NCI-H510A treated with DMSO at 0.1 percent for 48 hours (cell line): ENCODE measurements around the gene PHF21A.
A peak's percentile ranks its signal among the peaks of the same experiment; 100 is the strongest.

Experiments
- DNase-seq: peaks from one replicate; lab custom pipeline; 2025; lab: John Stamatoyannopoulos, UW

The PHF21A gene

GRCh38 chr11:46121301-46121723 is at the start of gene PHF21A:
Gene PHF21A (minus strand): TSS chr11:46121454. CDS start chr11:46084219, 37,235 bp downstream.
- DNase-seq: peak; percentile 28

- no peak for DNase-seq
These were observed 49.5 kb upstream of the PHF21A start for GRCh38 chr11:46170797-46171196.

GRCh38 chr11:46162700-46163099 is 41.4 kb upstream of the PHF21A start:
- no peak for DNase-seq

- no peak for DNase-seq
These were observed 39.9 kb upstream of the PHF21A start for GRCh38 chr11:46161201-46161600.

- no peak for DNase-seq
These were observed 38.8 kb upstream of the PHF21A start for GRCh38 chr11:46160100-46160499.

GRCh38 chr11:46159680-46160079 is 38.4 kb upstream of the PHF21A start:
- no peak for DNase-seq

- no peak for DNase-seq
These were observed 28.6 kb upstream of the PHF21A start for GRCh38 chr11:46149826-46150225.

- DNase-seq: no peak
These were observed 28.1 kb upstream of the PHF21A start for GRCh38 chr11:46149342-46149741.

- DNase-seq: no peak
These were observed 23.5 kb upstream of the PHF21A start for GRCh38 chr11:46144741-46145140.

GRCh38 chr11:46143049-46143806 is 22.0 kb upstream of the PHF21A start:
- DNase-seq: no peak

GRCh38 chr11:46142561-46142960 is 21.3 kb upstream of the PHF21A start:
- no peak for DNase-seq

- no peak for DNase-seq
These were observed 20.3 kb upstream of the PHF21A start for GRCh38 chr11:46141597-46141996.

- no peak for DNase-seq
These were observed 13.3 kb upstream of the PHF21A start for GRCh38 chr11:46134540-46134939.

- DNase-seq: no peak
These were observed 12.8 kb upstream of the PHF21A start for GRCh38 chr11:46134061-46134460.

GRCh38 chr11:46133119-46133518 is 11.9 kb upstream of the PHF21A start:
- DNase-seq: no peak

- DNase-seq: no peak
These were observed 9.2 kb upstream of the PHF21A start for GRCh38 chr11:46130286-46130940.

- DNase-seq: no peak
These were observed 7.9 kb upstream of the PHF21A start for GRCh38 chr11:46129133-46129532.

GRCh38 chr11:46127150-46127638 is 5.9 kb upstream of the PHF21A start:
- no peak for DNase-seq

GRCh38 chr11:46125284-46125683 is 4.0 kb upstream of the PHF21A start:
- DNase-seq: no peak

- DNase-seq: no peak
These were observed 1.9 kb upstream of the PHF21A start for GRCh38 chr11:46122945-46123715.

- DNase-seq: peak; percentile 7
These were observed 647 bp upstream of the PHF21A start for GRCh38 chr11:46121724-46122477.
